SK-N-SH (cell line): ENCODE results near the gene CDH23.

ENCODE experiments used
- EP300 ChIP-seq, 2 experiments: IDR thresholded peaks; 2 replicates each; pipeline versions ENCODE4 v1.4.0 to v1.6.1; 2012; ENCODE audit warnings: borderline replicate concordance in 1 of 2, low read depth in 1 of 2, low read length in 1 of 2
- FOXJ3 ChIP-seq: sonication (generic); formaldehyde crosslinking; IDR thresholded peaks from 2 replicates; pipeline ENCODE4 v1.5.1; 2020; ENCODE audit warnings: mild to moderate bottlenecking, missing genetic modification reagents
- JUND ChIP-seq: IDR thresholded peaks from 2 replicates; pipeline ENCODE4 v1.4.0; 2012
- MEF2A ChIP-seq: IDR thresholded peaks from 2 replicates; pipeline ENCODE4 v1.4.0; 2012; ENCODE audit warnings: low read depth, borderline replicate concordance
- PBX3 ChIP-seq: IDR thresholded peaks from 2 replicates; pipeline ENCODE4; 2012
- RXRA ChIP-seq: IDR thresholded peaks from 2 replicates; pipeline ENCODE4 v1.4.0; 2012; ENCODE audit warnings: low read depth, mild to moderate bottlenecking, borderline replicate concordance
- TF ChIP-seq, protein P1 (sequence below): fragments of 200-600 bp; sonication (generic); IDR thresholded peaks from 2 replicates; pipeline ENCODE4 v1.6.1; 2017; ENCODE audit warnings: antibody characterized with exemption, mild to moderate bottlenecking, moderate library complexity
- TF ChIP-seq, protein P2 (sequence below): IDR thresholded peaks from 2 replicates; pipeline ENCODE4 v1.6.1; 2012; ENCODE audit warnings: mild to moderate bottlenecking, low read depth, low read length, moderate library complexity
- TF ChIP-seq, protein P3 (sequence below): IDR thresholded peaks from 2 replicates; pipeline ENCODE4 v1.4.0; 2012; ENCODE audit warnings: low read depth

DNA sequence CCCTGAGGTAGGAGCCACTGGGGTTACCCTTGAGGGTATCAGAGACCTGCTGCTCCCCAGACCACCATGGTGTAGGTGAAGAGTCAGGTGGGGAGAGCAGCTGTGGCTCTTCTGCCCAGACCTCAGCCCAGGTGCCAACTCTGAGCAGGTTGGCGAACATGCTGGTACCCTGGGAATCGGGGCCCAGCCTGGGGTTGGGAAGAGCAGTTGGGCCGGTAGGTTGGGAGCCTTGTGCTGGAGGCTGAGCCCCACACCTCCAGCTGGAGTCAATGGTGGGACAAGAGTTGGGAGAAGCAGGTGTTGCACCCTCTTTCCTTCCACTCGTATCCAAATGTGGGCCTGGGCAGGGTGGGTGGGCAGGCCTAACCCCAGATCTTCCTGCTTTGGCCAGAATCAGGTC, 114.5 kb downstream of the CDH23 start:
- TF ChIP-seq MEF2A (no peak), FOXJ3 (CRISPR knock-in tag) (no peak), RXRA (no peak), PBX3 (no peak), EP300 (IDR thresholded peaks at IDR 0.05; ENCODE audit: borderline replicate concordance in 1 of 2, low read depth in 1 of 2, low read length in 1 of 2) (no peak), JUND (no peak)
- TF ChIP-seq, protein P1, sequence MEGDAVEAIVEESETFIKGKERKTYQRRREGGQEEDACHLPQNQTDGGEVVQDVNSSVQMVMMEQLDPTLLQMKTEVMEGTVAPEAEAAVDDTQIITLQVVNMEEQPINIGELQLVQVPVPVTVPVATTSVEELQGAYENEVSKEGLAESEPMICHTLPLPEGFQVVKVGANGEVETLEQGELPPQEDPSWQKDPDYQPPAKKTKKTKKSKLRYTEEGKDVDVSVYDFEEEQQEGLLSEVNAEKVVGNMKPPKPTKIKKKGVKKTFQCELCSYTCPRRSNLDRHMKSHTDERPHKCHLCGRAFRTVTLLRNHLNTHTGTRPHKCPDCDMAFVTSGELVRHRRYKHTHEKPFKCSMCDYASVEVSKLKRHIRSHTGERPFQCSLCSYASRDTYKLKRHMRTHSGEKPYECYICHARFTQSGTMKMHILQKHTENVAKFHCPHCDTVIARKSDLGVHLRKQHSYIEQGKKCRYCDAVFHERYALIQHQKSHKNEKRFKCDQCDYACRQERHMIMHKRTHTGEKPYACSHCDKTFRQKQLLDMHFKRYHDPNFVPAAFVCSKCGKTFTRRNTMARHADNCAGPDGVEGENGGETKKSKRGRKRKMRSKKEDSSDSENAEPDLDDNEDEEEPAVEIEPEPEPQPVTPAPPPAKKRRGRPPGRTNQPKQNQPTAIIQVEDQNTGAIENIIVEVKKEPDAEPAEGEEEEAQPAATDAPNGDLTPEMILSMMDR, result no peak
- TF ChIP-seq, protein P2, sequence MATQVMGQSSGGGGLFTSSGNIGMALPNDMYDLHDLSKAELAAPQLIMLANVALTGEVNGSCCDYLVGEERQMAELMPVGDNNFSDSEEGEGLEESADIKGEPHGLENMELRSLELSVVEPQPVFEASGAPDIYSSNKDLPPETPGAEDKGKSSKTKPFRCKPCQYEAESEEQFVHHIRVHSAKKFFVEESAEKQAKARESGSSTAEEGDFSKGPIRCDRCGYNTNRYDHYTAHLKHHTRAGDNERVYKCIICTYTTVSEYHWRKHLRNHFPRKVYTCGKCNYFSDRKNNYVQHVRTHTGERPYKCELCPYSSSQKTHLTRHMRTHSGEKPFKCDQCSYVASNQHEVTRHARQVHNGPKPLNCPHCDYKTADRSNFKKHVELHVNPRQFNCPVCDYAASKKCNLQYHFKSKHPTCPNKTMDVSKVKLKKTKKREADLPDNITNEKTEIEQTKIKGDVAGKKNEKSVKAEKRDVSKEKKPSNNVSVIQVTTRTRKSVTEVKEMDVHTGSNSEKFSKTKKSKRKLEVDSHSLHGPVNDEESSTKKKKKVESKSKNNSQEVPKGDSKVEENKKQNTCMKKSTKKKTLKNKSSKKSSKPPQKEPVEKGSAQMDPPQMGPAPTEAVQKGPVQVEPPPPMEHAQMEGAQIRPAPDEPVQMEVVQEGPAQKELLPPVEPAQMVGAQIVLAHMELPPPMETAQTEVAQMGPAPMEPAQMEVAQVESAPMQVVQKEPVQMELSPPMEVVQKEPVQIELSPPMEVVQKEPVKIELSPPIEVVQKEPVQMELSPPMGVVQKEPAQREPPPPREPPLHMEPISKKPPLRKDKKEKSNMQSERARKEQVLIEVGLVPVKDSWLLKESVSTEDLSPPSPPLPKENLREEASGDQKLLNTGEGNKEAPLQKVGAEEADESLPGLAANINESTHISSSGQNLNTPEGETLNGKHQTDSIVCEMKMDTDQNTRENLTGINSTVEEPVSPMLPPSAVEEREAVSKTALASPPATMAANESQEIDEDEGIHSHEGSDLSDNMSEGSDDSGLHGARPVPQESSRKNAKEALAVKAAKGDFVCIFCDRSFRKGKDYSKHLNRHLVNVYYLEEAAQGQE, result no peak
- TF ChIP-seq, protein P3, sequence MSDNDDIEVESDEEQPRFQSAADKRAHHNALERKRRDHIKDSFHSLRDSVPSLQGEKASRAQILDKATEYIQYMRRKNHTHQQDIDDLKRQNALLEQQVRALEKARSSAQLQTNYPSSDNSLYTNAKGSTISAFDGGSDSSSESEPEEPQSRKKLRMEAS, result no peak
